HUES64 (cell line): ENCODE data around the gene SCN2B. TPM values are rescaled to one million over a fixed set of nuclear protein-coding genes. Genes with fewer than 3 reads are reported as not detected.

ENCODE experiments used
- H3K27ac ChIP-seq: 2 replicates; pipeline ENCODE4 v1.7.0; 2013; ENCODE audit warnings: low read depth, low read length, inconsistent platforms
- H3K27me3 ChIP-seq: 2 replicates; pipeline ENCODE4 v1.6.1; 2013; ENCODE audit warnings: mild to moderate bottlenecking, low read length; ENCODE audit not compliant: insufficient read depth
- H3K36me3 ChIP-seq: 2 replicates; pipeline ENCODE4 v1.6.1; 2013; ENCODE audit warnings: mild to moderate bottlenecking, low read length; ENCODE audit not compliant: insufficient read depth
- H3K4me1 ChIP-seq: 2 replicates; pipeline ENCODE4 v1.6.1; 2013; ENCODE audit warnings: mild to moderate bottlenecking, low read length, moderate library complexity; ENCODE audit not compliant: insufficient read depth
- H3K4me3 ChIP-seq: 2 replicates; pipeline ENCODE4 v1.5.1; 2013; ENCODE audit warnings: mild to moderate bottlenecking, low read length, moderate library complexity
- H3K9ac ChIP-seq: 2 replicates; pipeline ENCODE4 v1.6.1; 2013; ENCODE audit warnings: mild to moderate bottlenecking, low read depth, low read length
- H3K9me3 ChIP-seq: 2 replicates; pipeline ENCODE4 v1.6.1; 2013; ENCODE audit warnings: low read depth, low read length; ENCODE audit not compliant: insufficient read depth
- WGBS: fragments of 150-250, 120-280 bp; methylation state at CpG from one replicate; pipeline ENCODE4 v1.1.7; 2013; ENCODE audit warnings: missing lambda C conversion rate; 5-methylcytosine and 5-hydroxymethylcytosine counted together
- polyA plus RNA-seq, 2 experiments: library from polyadenylated mRNA; stranded (reverse); fragments of 50-300 nt; gene quantifications; one replicate each; pipeline ENCODE4 v1.2.3, GENCODE V29; 2013

Gene SCN2B
- 0.15 TPM for polyA plus RNA-seq (2013, experiment 1 of 2)
- 0.13 TPM for polyA plus RNA-seq (2013, experiment 2 of 2)

GRCh38 chr11:118175993-118176777 is at the start of gene SCN2B:
TSS of gene SCN2B (minus strand) at chr11:118176639. CDS start at chr11:118176431, 208 bp downstream.
- Histone ChIP-seq H3K36me3 (no peaks in the 10 kb centered on the region), H3K4me1 (peaks cover 23% of the 10 kb centered on the region), H3K9ac (no peak within 1 kb of the TSS), H3K27me3 (peaks cover 51% of the 10 kb centered on the region), H3K4me3 (peak within 1 kb of the TSS; percentile 78), H3K9me3 (no peaks in the 10 kb centered on the region), H3K27ac (no peak within 1 kb of the TSS)
- 12% methylated on average over 13 of the region's 14 CpGs for WGBS

- Histone ChIP-seq H3K9me3 (no peaks in the 10 kb centered on the region), H3K4me1 (no peaks in the 10 kb centered on the region), H3K4me3 (no peak within 1 kb of the TSS), H3K27me3 (peaks cover 3% of the 10 kb centered on the region; the same call in 1 of the 2 replicates), H3K36me3 (no peaks in the 10 kb centered on the region), H3K9ac (no peak within 1 kb of the TSS), H3K27ac (no peak within 1 kb of the TSS)
- 86% methylated on average over 6 of the region's 6 CpGs for WGBS
Observed at GRCh38 chr11:118224511-118225188, 48.2 kb upstream of the SCN2B start, which contains the start of gene JAML. TSS of gene JAML (minus strand) at chr11:118225011. CDS start at chr11:118214866, 10,145 bp downstream.

GRCh38 chr11:118223992-118224391 is 47.6 kb upstream of the SCN2B start:
- 94% methylated on average over 6 of the region's 6 CpGs for WGBS
- Histone ChIP-seq H3K4me1 (no peaks in the 10 kb centered on the region), H3K9me3 (no peaks in the 10 kb centered on the region), H3K27me3 (peaks cover 3% of the 10 kb centered on the region; the same call in 1 of the 2 replicates), H3K27ac (no peak overlapping the region), H3K9ac (no peak overlapping the region), H3K4me3 (no peak overlapping the region), H3K36me3 (no peaks in the 10 kb centered on the region)

GRCh38 chr11:118223570-118223969 is 47.1 kb upstream of the SCN2B start:
- Histone ChIP-seq H3K9me3 (no peaks in the 10 kb centered on the region), H3K9ac (no peak overlapping the region), H3K36me3 (no peaks in the 10 kb centered on the region), H3K27me3 (peaks cover 3% of the 10 kb centered on the region; the same call in 1 of the 2 replicates), H3K4me1 (no peaks in the 10 kb centered on the region), H3K4me3 (no peak overlapping the region), H3K27ac (no peak overlapping the region)
- 100% methylated on average over 1 of the region's 2 CpGs for WGBS

DNA sequence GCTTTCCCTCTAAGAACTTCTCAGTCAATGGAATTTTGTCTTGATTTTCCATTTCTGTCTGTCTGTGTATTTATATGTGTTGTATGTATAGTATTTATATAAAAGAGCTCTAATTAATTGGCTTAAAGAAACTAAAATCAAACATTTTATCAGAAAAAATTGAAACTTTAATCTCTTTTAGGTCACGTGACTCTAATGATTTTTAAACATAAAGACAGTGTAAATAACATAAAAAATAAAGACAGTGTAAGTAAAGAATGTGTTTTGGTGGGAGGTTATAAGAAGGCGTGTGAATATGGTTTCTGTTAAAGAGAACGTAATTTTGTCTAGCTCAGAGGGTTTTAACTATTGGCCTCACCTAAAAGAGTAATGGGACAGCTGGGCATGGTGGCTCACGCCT is 46.0 kb upstream of the SCN2B start:
- no peak overlapping the region for H3K27ac ChIP-seq
- H3K9ac ChIP-seq = no peak overlapping the region
- H3K27me3 ChIP-seq = peaks cover 3% of the 10 kb centered on the region; the same call in 1 of the 2 replicates
- no peaks in the 10 kb centered on the region for H3K4me1 ChIP-seq
- no peak overlapping the region for H3K4me3 ChIP-seq
- no peaks in the 10 kb centered on the region for H3K9me3 ChIP-seq
- H3K36me3 ChIP-seq = no peaks in the 10 kb centered on the region
- WGBS = 63% methylated on average over 3 of the region's 4 CpGs

DNA sequence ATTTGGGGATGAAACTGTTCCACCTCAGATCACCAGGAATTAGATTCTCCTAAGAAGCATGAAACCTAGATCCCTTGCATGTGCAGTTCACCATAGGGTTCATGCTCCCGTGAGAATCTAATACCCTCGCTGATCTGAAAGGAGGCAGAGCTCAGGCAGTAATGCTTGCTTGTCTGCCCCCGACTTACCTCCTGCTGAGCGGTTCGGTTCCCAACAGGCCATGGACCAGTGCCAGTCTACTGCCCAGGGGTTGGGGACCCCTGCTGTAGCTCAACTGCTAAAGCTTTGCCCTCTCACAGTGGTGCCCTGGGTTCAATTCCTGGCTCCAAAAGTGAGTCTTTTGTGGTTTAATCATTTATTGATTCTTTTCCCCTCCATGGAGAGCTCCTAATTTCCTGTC is 45.0 kb upstream of the SCN2B start:
- Histone ChIP-seq H3K27me3 (no peaks in the 10 kb centered on the region), H3K4me1 (no peaks in the 10 kb centered on the region), H3K9ac (no peak overlapping the region), H3K36me3 (no peaks in the 10 kb centered on the region), H3K4me3 (no peak overlapping the region), H3K9me3 (no peaks in the 10 kb centered on the region), H3K27ac (no peak overlapping the region)
- 81% methylated on average over 5 of the region's 5 CpGs for WGBS

- WGBS = 91% methylated on average over 1 of the region's 1 CpG
- no peaks in the 10 kb centered on the region for H3K9me3 ChIP-seq
- no peak overlapping the region for H3K9ac ChIP-seq
- H3K27me3 ChIP-seq = no peaks in the 10 kb centered on the region
- no peak overlapping the region for H3K27ac ChIP-seq
- H3K4me1 ChIP-seq = no peaks in the 10 kb centered on the region
- no peak overlapping the region for H3K4me3 ChIP-seq
- H3K36me3 ChIP-seq = no peaks in the 10 kb centered on the region
Observed at GRCh38 chr11:118219732-118220131, 43.3 kb upstream of the SCN2B start.

- no peak overlapping the region for H3K27ac ChIP-seq
- no peaks in the 10 kb centered on the region for H3K9me3 ChIP-seq
- H3K4me1 ChIP-seq = 0 out of 2 replicates have a peak, but pooled peaks cover 2% of the 10 kb centered on the region
- no peaks in the 10 kb centered on the region for H3K36me3 ChIP-seq
- no peak overlapping the region for H3K9ac ChIP-seq
- H3K4me3 ChIP-seq = no peak overlapping the region
- no peaks in the 10 kb centered on the region for H3K27me3 ChIP-seq
Observed at GRCh38 chr11:118219244-118219643, 42.8 kb upstream of the SCN2B start.

DNA sequence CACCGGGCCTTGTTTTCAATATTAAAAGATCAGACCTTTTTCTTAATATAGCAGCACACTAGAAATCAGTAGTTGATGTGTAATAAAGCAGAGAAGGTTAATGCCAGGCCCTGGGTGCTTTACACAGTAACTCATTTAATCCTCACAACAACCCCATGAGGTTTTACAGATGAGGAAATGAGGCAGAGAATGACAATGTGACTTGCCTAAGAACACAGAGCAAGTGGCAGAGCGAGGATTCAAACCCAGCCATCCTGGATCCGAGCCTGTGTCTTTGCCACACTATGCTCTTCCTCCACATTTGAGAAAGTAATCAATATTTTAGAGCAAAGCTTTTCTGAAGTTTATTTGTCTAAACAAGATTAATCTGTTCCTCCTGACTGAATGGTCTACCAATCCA is 41.1 kb upstream of the SCN2B start:
- H3K27me3 ChIP-seq = no peaks in the 10 kb centered on the region
- peaks cover 17% of the 10 kb centered on the region for H3K4me1 ChIP-seq
- H3K9me3 ChIP-seq = no peaks in the 10 kb centered on the region
- no peak overlapping the region for H3K4me3 ChIP-seq
- no peaks in the 10 kb centered on the region for H3K36me3 ChIP-seq
- H3K27ac ChIP-seq = no peak overlapping the region
- no peak overlapping the region for H3K9ac ChIP-seq
- 88% methylated on average over 3 of the region's 3 CpGs for WGBS

- Histone ChIP-seq H3K27me3 (no peaks in the 10 kb centered on the region), H3K9me3 (no peaks in the 10 kb centered on the region), H3K9ac (no peak overlapping the region), H3K4me1 (peaks cover 24% of the 10 kb centered on the region), H3K36me3 (no peaks in the 10 kb centered on the region), H3K27ac (no peak overlapping the region), H3K4me3 (no peak overlapping the region)
- 92% methylated on average over 11 of the region's 11 CpGs for WGBS
Observed at GRCh38 chr11:118216621-118217481, 40.4 kb upstream of the SCN2B start.

DNA sequence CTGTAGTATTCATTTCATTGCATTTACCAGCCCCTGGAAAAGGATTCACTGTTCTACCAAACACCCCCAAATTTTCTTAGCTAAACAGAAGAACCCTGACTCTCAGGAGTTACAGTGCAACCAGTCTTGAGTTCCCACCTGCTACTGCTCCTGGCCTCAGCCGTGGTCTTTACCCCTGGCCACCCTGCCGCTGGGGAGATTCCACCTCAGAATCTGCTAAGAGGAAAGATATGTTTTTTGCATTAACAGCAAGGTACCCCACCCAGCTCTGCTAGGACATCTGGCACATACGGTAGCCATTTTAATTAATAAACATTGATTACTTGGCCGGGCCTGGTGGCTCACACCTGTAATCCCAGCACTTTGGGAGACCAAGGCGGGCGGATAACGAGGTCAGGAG is 39.3 kb upstream of the SCN2B start:
- H3K9ac ChIP-seq = no peak overlapping the region
- no peaks in the 10 kb centered on the region for H3K27me3 ChIP-seq
- H3K27ac ChIP-seq = no peak overlapping the region
- WGBS = 92% methylated on average over 7 of the region's 7 CpGs
- no peaks in the 10 kb centered on the region for H3K36me3 ChIP-seq
- H3K4me1 ChIP-seq = peaks cover 33% of the 10 kb centered on the region
- no peak overlapping the region for H3K4me3 ChIP-seq
- no peaks in the 10 kb centered on the region for H3K9me3 ChIP-seq
